Activated naive CD4-positive, alpha-beta T cell (primary cell): Measurements from ENCODE around the gene CASZ1.

Source experiments
- DNase-seq, 4 experiments: peaks; one replicate each; lab custom pipeline; 2025; lab: John Stamatoyannopoulos, UW

The CASZ1 gene, protein sequence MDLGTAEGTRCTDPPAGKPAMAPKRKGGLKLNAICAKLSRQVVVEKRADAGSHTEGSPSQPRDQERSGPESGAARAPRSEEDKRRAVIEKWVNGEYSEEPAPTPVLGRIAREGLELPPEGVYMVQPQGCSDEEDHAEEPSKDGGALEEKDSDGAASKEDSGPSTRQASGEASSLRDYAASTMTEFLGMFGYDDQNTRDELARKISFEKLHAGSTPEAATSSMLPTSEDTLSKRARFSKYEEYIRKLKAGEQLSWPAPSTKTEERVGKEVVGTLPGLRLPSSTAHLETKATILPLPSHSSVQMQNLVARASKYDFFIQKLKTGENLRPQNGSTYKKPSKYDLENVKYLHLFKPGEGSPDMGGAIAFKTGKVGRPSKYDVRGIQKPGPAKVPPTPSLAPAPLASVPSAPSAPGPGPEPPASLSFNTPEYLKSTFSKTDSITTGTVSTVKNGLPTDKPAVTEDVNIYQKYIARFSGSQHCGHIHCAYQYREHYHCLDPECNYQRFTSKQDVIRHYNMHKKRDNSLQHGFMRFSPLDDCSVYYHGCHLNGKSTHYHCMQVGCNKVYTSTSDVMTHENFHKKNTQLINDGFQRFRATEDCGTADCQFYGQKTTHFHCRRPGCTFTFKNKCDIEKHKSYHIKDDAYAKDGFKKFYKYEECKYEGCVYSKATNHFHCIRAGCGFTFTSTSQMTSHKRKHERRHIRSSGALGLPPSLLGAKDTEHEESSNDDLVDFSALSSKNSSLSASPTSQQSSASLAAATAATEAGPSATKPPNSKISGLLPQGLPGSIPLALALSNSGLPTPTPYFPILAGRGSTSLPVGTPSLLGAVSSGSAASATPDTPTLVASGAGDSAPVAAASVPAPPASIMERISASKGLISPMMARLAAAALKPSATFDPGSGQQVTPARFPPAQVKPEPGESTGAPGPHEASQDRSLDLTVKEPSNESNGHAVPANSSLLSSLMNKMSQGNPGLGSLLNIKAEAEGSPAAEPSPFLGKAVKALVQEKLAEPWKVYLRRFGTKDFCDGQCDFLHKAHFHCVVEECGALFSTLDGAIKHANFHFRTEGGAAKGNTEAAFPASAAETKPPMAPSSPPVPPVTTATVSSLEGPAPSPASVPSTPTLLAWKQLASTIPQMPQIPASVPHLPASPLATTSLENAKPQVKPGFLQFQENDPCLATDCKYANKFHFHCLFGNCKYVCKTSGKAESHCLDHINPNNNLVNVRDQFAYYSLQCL (N-terminal part only)

DNA sequence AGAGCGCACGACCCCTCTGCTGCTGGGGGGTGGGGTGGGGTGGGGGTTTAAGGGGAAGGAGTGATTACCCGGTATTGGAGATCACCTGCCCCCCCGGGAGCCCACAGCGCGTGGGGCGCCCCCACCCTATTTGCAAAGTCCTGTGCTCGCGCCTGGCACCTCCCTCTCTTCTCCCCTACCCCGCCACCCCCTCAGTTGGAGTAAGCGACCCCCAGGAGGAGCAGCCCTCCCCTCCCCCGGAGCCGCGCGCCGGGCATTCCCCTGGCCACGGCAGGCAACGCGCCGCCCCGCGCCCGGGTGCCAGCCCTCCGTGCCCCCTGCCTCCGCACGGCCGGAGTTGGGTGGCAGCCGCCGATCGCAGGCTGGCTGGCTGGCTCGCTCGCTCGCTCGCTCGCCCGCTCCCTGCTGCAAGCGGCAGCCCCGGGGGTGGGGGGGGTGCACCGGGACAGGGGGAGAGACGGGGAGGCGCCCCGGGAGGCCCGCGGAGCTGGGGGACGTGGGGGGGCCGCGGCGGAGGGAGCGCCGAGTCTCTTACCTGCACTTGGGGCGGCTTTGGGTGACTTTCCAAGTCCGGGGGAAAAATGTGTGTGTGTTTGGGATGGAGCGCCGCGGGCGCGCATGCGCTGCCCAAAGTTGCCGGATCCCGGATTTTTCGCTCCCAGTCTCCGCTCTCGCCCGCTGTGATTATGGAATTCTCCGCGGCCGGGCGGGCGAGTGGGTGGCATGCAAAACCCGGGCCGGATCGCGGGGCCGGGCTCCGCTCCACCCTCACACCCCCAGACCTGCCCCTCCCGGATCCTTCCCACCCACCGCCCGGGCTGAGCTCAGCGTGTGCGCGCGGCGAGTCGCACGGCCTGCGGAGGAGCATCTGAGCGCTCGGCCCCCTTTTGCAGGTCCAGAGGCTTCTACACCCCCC is at the start of gene CASZ1:
Gene CASZ1 (minus strand): TSS at position 618 of the 916 bp plus-strand sequence. CDS start 102,757 bp downstream, outside the sequence.
- DNase-seq, result no peak

DNA sequence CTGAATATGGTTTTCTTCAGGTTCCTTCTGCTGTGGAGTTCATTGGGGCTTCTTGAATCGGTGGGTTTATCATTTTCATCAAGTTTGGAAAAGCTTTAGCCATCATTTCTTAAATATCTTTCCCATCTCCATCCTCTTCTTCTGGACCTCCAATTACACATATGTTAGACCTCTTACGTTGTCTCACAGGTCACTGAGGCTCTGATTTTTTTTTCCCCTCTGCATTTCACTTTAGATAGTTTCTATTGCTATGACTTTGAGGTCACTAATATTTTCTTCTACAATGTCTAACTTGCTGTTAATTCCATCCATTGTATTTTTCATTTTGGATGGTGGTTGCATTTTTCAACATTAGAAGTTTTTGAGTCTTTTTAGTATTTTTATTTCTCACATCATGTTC is 47.3 kb upstream of the CASZ1 start:
- no peak for DNase-seq

DNA sequence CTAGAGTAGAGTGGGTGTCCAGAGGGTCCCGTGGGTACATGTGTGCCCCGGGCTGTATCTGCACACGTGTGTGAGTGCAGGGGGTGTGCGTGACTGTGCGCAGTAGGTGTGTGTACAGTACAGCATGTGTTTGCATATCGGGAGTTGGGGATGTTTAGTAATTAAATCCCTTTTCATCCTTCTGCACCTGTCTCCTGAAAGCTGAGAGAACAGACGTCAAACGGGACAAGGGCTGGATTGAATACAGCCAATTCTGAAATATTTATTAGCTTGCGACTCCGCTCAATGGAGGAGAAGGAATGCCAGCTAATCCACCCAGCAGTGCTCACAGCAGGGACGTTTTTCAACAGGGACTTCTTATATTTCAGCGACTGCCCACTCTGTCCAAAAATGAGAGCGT is 44.7 kb upstream of the CASZ1 start:
- no peak for DNase-seq

DNA sequence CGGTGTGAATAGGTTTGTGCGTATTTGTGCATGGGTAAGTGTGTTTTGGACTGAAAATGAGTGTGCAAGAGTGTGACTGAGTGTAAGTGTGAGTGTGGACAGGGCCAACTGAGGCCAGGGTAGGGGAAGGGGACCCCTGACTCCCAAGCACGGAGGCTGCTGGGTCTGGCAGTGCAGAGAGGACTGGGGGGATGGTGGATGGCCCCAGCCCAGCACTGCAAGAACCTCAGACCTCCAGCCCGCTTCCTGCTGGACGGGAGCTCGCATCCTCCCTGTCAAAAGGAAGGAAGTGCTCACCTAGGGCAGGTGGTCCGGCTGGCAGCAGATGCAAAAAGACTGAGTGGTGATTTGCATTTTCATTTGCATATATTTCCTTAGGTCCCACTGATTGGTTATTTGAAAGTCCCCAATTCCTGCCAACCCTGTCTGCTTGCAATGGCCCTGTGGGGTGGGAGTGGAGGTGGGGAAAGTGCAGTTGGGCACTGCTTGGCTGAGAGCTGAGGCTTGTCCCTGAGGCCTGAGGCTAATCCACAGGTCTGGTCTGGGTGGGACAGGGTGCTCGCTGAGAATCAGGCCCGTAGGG is 42.8 kb upstream of the CASZ1 start:
- DNase-seq, result no peak

DNA sequence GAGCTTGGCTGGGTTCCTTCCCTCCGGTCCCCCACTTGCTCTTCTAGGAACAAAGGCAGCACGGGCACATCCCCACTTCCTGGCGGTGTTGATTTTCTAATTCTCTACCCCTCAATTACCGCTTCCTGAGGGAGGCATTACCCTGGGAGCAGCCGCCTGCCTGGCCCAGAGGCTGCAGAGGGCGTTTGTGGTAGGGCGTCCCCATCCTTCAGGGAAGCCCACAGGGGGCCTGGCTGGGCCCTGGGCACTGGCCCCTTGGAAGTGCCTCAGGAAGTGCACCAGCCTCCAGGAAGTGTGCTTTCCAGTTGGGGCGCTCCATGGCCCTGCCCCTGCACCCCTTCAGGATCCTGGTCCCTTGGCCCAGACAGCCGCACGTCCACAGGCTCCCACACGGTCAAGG is 42.1 kb upstream of the CASZ1 start:
- DNase-seq, result no peak

DNA sequence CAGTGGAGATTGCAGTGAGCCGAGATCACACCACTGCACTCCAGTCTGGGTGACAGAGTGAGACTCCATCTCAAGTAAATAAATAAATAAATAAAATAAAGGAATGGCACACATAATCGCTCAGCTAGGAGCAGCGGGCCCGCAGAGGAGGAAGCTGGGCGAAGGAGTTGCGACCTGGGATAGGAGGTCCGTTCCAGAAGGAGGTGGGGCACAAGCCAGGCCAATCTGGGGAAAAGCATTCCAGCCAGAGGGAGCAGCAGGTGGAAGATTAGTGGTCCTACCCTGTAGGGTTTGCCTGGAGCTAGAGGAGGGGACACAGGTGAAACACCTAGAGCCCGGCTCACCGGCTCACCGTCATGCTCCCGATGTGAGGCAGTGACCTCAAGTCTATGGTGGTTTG is 40.3 kb upstream of the CASZ1 start:
- DNase-seq, result no peak

DNA sequence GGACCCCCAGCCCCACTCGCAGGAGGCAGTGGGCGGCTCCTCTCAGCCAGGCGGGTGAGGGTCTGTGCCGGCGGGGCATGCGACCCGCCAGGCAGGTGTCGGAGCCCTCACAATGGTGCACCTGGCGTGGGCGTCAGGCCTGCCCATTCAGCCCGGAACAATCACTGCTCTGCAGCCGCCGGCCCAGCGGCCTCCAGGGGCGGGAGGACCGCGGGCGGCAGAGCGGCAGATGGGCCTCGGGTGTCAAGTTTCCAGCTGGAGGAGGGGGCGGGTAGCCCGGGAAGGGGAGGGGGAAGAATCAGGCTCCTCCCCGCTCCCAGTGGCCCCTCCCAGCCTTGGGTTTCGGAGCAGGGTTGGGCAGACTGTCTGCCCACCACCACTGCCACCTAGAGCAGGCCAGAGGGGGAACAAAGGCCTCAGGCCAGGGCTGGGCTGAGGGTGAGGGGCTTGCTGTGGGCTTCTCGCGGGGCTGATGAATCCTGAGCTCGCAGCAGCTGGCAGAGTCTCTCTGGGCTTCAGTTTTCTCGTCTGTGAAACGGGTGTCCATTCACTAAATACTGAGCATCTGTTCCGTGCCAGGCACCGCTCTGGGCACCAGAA is 39.5 kb upstream of the CASZ1 start:
- DNase-seq, result no peak

DNA sequence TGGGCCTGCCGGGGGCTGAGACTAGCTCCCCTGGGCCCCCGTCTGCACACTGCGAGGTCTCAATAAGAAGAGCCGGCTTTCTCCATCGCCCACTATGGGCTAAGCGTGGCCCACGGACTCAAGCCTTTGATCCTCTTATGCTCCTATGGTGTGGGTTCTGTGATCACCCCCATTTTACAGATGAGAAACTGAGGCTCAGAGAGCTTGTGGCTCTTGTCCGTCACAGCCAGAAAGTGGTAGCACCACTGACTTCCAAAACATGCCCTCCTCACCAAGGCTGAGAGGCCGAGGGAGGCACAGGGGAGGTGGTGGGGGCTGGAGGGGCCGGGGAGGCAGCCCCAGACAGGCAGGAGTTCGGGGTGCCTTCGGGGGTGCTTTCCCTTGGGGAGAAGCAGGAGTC is 39.0 kb upstream of the CASZ1 start:
- DNase-seq, result no peak

DNA sequence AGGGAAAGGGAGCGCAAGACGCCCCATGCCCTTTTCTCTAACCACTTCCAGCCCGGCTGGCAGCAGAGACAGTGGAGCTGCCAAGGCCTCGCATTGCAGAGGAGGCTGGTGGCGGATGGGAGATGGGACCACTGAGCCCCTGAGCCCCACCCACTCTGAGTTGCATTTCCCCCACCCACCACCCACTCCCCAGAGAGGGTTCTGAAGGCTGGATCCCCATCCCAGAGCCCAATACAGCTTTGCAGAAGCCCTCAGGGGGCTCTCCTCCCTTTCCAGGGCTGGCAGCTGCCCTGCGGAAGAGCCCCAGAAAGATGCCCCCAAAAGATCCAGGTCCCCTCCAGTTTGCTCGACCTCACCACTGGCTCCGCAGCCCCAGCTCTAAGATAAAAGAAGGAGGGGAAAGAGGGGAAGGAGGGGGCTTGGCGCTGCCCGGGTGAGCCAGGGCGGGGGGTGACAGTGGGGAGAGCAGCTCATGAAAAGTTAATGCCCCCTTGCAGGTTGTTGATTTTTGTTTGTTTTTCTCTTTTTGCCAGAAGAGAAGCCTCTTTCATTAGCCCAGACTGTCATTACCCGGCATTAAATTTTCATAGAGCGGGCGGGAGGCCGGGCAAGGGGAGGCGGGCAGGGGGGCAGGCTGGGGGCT is 38.4 kb upstream of the CASZ1 start:
- no peak for DNase-seq

DNA sequence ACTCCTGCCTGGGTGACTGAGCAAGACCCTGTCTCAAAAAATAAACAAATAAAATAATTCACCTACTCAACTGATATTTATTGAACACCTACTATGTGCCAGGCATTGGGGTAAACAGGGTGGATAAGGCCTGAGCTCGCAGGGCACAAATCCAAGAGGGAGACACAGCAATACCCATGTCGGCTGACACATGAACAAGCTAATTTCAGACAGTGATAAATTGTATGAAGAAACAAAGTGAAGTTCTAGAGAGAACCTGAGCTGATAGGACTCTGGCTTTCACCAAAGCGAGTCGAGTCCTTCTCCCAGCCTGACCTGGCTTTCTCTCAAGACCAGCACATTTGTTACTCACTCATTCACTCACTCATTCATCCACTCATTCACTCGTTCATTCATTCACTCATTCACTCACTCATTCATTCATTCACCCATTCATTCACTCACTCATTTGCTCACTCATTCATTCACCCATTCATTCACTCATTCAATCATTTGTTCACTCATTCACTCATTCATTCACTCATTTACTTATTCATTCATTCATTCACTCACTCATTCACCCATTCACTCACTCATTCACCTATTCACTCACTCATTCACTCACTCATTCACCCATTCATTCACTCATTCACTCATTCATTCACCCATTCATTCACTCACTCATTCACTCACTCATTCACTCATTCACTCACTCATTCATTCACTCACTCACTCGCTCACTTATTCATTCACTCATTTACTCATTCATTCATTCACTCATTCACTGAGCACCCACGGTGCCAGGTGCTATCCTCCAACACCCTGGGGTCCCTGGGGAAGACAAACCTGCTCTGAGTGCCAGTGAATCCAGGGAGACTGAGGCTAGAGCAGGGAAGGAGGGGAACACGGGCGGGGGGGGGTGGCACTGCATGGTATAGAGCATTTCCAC is 37.4 kb upstream of the CASZ1 start:
- no peak for DNase-seq

DNA sequence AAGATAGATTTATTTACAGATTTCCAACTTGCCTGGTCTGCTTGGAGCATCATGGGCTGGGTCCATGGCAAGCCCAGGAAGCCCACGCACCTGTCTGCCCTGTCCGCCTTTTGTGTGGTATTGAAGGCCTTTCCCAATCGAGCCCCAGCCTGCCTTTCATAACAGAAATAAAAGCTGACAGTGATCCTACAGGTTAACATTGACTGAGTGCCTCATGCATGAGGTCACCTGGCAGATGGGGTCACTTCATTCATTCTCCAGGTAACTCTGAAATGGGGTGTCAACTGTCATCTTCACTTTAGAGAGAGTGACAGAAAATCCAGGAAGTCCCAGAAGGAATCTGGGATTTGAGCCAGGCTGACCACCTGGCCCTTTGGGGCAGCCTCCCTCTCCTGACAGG is 36.3 kb upstream of the CASZ1 start:
- no peak for DNase-seq

DNA sequence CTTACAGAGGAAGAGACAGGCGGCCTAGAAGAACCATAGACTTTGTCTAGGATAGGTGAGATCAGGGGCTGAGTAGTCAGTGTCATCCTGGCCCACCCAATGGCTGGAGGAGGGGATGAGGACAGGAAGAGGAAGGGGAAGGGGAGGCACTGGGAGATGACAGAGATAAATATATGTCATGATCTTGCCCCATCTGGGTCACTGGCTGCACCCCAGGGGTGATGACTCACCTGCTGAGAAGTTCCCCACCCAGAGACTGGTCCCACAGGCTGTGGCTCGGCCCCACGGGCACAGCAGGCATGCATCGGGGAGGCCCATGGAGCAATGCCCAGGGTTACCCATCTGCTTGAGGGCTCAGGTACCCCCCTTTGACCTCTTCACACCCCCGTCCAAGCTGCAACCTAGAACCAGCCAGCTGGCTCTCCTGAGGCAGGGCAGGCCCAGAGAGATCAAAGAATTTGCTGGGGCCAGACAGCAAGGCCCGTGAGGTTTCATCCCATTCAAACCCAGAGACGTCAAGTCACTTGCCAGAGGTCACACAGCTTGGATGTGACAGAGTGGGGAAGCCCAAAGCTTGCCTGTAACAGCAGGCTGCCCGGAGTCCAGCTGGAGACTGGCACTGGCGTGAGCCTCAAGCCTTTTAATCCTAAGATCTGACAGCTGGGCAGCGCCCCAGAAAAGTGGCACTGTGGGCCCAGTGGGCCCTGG is 34.7 kb upstream of the CASZ1 start:
- DNase-seq, result no peak

DNA sequence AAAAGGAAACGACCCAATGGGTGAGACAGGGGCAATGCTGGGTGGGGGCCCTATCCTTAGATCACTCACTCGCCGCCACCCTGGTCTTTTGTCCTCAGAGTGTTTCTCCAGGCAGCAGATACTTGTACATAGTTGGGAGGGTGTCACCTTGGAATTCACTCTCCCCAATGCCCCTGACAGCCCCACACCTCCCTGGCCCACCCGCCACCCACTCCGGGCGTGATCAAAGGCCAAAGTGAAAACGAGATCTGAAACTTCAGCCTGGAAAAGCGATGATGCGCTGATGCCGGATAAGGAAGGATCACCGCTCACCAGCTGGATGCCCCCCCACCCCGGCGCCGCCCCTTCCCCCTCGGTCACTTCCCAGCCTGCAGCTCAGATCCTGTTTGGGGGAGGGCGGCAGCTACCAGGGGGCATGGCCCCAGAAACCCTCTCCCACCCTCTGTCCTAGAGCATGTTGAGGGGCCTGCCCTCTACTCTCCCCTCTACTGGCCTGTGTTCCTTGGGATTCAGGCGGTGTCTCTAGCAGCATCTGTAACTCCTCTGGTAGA is 33.6 kb upstream of the CASZ1 start:
- DNase-seq, result no peak

DNA sequence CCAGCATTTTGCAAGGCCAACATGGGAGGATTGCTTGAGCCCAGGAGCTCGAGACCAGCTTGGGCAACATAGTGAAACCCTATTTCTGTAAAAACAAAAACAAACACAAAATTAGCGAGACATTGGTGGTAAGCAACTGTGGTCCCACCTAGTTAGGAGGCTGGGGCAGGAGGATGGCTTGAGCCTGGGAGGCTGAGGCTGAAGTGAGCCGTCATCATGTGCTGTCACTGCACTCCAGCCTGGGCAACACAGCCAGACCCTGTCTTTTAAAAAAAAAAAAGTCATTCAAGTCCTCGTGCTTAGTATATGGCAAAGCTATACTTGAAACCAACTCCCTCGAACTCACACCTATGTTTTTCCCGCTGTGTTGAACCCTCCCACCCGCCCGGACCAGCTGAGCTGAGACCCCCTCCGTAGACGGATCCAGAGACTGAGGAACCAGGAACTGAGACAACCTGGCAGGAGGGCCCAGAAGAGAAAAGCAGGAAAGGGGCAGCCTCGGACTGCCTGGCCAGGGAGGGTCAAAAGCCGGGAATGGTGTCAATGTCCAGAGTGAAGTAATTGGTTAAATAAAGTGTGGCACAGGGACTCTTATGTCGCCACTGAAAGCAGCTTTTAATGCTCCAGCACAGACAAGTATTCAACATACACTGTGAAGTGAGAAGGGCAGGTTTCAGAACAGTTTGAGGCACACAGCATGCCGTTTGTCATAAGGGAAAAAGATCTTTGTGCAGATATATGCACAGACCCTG is 32.8 kb upstream of the CASZ1 start:
- no peak for DNase-seq

DNA sequence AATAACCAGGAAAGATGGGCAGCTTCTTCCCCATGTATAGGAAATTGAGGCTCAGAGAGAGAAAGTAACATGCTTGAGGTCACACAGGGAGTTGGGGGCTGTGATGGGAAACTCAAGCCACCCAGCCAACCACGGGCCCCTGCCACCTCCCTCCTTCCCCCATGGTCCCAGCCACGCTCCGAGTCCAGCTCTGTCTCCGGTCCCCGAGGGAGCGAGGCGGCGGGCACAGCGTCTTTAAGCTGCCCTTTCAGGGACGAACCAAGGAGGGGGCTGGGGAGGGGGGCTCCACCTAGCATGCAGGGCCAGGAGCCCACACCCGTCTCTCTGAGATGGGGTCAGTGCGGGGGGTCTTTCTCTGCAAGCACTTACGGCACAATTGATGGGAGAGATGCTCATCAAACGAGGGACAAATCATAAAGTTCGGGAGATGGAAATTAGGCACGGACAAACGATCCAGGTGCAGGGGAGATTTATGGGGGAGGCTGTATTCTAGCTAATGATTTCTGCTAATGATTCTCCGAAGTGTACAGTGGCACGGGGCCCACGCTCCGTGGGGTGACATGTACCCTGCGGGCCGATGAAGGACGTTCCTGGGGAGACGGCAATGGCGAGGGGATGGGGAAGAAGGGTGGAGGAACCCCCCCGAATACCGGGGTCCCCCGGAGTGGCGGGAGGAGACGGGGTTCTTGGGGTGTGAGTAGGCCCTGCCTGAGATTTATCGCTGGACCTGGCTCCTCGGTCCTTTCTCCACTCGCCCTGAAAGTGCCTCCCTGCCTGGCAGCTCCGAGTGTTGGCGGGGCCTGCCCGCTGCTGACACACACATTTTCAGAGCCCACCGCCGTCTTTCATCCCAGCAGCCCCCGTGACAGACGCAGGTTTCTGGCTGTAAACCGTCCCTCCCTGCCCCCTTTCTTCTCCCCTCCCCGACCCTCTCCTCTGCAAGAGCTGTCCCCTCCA is 31.2 kb upstream of the CASZ1 start:
- no peak for DNase-seq

DNA sequence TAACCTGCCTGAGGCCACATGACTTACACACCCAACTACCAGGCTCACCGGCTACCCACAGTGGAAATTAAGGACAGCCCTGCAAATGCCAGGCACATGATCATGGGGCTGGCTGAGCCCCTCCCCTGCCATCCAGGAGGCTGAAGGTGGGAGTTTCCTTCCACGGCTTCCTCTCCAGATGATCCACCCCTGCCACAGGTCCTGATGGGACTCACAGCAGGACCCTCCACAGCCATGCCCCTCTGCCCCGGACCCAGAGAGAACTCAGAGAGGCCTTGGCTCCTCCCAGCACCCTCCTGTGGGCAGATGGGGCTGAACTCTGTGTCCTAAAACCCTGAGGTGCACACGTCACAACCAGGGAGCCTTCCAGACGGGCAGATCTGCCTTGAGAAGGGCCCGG is 29.1 kb upstream of the CASZ1 start:
- no peak for DNase-seq
